ENCODE results near the gene ZBTB18. TPM values are rescaled to one million over a fixed set of nuclear protein-coding genes. Genes with fewer than 3 reads are reported as not detected.

The ZBTB18 gene
- total RNA-seq, 1 donor from 2014 or later: 30.1 TPM

DNA sequence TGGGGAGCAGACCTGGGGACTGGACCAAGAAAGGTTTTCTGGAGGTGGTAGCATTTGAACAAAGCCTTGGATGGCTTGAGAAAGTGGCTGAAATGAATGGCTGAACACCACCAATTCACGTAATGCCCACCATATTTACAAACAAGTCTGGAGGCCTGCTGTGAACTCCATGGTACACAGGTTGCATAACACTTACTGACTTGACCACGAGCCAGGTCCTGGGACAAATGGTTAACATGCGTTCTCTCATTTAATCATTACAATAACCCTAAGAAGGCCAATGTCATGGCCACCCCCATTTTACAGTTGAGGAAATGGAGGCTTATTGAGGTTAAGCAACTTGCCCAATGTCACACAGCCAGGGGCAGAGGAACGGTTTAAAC lies 44.4 kb downstream of the ZBTB18 start:
- no peaks in the 10 kb centered on the region for H3K9me3 ChIP-seq (ENCODE audit: low read depth)
- no peak overlapping the region for H3K27ac ChIP-seq
- TF ChIP-seq EZH2 (IDR thresholded peaks at IDR 0.05): no peak
- TF ChIP-seq EZH2phosphoT487 (IDR thresholded peaks at IDR 0.05): no peak
- TF ChIP-seq, protein P1, sequence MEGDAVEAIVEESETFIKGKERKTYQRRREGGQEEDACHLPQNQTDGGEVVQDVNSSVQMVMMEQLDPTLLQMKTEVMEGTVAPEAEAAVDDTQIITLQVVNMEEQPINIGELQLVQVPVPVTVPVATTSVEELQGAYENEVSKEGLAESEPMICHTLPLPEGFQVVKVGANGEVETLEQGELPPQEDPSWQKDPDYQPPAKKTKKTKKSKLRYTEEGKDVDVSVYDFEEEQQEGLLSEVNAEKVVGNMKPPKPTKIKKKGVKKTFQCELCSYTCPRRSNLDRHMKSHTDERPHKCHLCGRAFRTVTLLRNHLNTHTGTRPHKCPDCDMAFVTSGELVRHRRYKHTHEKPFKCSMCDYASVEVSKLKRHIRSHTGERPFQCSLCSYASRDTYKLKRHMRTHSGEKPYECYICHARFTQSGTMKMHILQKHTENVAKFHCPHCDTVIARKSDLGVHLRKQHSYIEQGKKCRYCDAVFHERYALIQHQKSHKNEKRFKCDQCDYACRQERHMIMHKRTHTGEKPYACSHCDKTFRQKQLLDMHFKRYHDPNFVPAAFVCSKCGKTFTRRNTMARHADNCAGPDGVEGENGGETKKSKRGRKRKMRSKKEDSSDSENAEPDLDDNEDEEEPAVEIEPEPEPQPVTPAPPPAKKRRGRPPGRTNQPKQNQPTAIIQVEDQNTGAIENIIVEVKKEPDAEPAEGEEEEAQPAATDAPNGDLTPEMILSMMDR (IDR thresholded peaks at IDR 0.05): no peak
- no peaks in the 10 kb centered on the region for H3K27me3 ChIP-seq
- no peak overlapping the region for H3K4me3 Mint-ChIP-seq
- peaks cover 27% of the 10 kb centered on the region for H3K4me1 Mint-ChIP-seq
- H3K4me2 ChIP-seq: no peak overlapping the region
- peaks cover under 1% of the 10 kb centered on the region for H3K4me1 ChIP-seq
- no peak overlapping the region for H3K27ac Mint-ChIP-seq
- H2AFZ ChIP-seq (replicated peaks): no peak overlapping the region
- H3F3A ChIP-seq (ENCODE audit: low read depth): no peaks in the 10 kb centered on the region
- H3K27me3 Mint-ChIP-seq (ENCODE audit: insufficient read depth, low read depth): no peaks in the 10 kb centered on the region
- H3K79me2 ChIP-seq (ENCODE audit: low read depth): no peaks in the 10 kb centered on the region
- H3K36me3 ChIP-seq: no peaks in the 10 kb centered on the region
- H3K9ac ChIP-seq: no peak overlapping the region
- H4K20me1 ChIP-seq (ENCODE audit: low read depth): no peaks in the 10 kb centered on the region
- H3K36me3 Mint-ChIP-seq: peaks cover 2% of the 10 kb centered on the region
- no peak overlapping the region for H3K4me3 ChIP-seq
- H3K9me3 Mint-ChIP-seq: peaks cover 4% of the 10 kb centered on the region
- DNase-seq (ENCODE audit: low spot score): no peak

- H3K4me1 Mint-ChIP-seq: peaks cover 33% of the 10 kb centered on the region
- no peak overlapping the region for H3K4me3 Mint-ChIP-seq
- peak overlapping the region; percentile 80 for H3K27ac Mint-ChIP-seq
- Histone ChIP-seq H3K9ac (no peak overlapping the region), H3K4me2 (no peak overlapping the region), H3K9me3 (ENCODE audit: low read depth) (no peaks in the 10 kb centered on the region), H3K4me3 (no peak overlapping the region), H3K27ac (no peak overlapping the region), H4K20me1 (ENCODE audit: low read depth) (no peaks in the 10 kb centered on the region), H3K79me2 (ENCODE audit: low read depth) (no peaks in the 10 kb centered on the region), H3K27me3 (no peaks in the 10 kb centered on the region), H2AFZ (replicated peaks) (no peak overlapping the region), H3K4me1 (peaks cover 7% of the 10 kb centered on the region), H3F3A (ENCODE audit: low read depth) (no peaks in the 10 kb centered on the region), H3K36me3 (no peaks in the 10 kb centered on the region)
- DNase-seq (ENCODE audit: low spot score): no peak
- H3K9me3 Mint-ChIP-seq: peaks cover 4% of the 10 kb centered on the region
- TF ChIP-seq EZH2phosphoT487 (IDR thresholded peaks at IDR 0.05) (no peak), EZH2 (IDR thresholded peaks at IDR 0.05) (no peak)
- TF ChIP-seq, protein P1 (IDR thresholded peaks at IDR 0.05): no peak
- H3K27me3 Mint-ChIP-seq (ENCODE audit: insufficient read depth, low read depth): no peaks in the 10 kb centered on the region
- H3K36me3 Mint-ChIP-seq: peaks cover 2% of the 10 kb centered on the region
Measured at GRCh38 chr1:244096066-244096610, 45.1 kb downstream of the ZBTB18 start.

DNA sequence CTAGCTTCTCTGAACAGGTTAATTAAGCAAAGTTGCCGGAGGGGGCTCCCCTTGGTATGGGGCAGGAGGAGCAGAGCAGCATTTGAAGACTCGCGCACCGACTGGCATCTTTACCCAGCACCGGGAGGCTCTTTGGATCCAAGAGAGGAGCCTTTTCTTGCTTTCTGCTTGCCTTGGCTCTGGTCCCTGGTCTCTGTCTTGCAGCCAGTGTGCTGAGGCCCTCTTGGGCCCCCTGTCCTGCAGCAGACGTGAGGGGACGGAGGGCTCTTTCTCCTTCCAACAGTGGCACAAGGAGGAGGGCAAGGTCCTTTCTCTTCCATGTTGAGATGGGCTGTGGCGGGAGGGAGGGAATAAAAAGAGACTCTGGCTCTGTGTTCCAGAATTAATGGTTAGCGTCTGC lies 45.6 kb downstream of the ZBTB18 start:
- H3K27me3 ChIP-seq: no peaks in the 10 kb centered on the region
- no peak overlapping the region for H3K27ac ChIP-seq
- Mint-ChIP-seq H3K36me3 (peaks cover 2% of the 10 kb centered on the region), H3K4me3 (no peak overlapping the region), H3K9me3 (peaks cover 4% of the 10 kb centered on the region), H3K27ac (no peak overlapping the region), H3K4me1 (peaks cover 35% of the 10 kb centered on the region), H3K27me3 (ENCODE audit: insufficient read depth, low read depth) (no peaks in the 10 kb centered on the region)
- H3K9ac ChIP-seq: no peak overlapping the region
- H3K79me2 ChIP-seq (ENCODE audit: low read depth): no peaks in the 10 kb centered on the region
- H2AFZ ChIP-seq (replicated peaks): no peak overlapping the region
- H3K4me3 ChIP-seq: no peak overlapping the region
- H3K36me3 ChIP-seq: no peaks in the 10 kb centered on the region
- TF ChIP-seq EZH2 (IDR thresholded peaks at IDR 0.05) (no peak), EZH2phosphoT487 (IDR thresholded peaks at IDR 0.05) (no peak)
- TF ChIP-seq, protein P1 (IDR thresholded peaks at IDR 0.05): no peak
- H3K4me1 ChIP-seq: peaks cover 9% of the 10 kb centered on the region
- DNase-seq (ENCODE audit: low spot score): no peak
- no peak overlapping the region for H3K4me2 ChIP-seq
- H4K20me1 ChIP-seq (ENCODE audit: low read depth): no peaks in the 10 kb centered on the region
- no peaks in the 10 kb centered on the region for H3K9me3 ChIP-seq (ENCODE audit: low read depth)
- no peaks in the 10 kb centered on the region for H3F3A ChIP-seq (ENCODE audit: low read depth)

Measured in neural progenitor cell (in vitro differentiated cells).